ENCODE measurements around the gene PKD1. TPM values are rescaled to one million over a fixed set of nuclear protein-coding genes. Genes with fewer than 3 reads are reported as not detected.
A peak's percentile ranks its signal among the peaks of the same experiment; 100 is the strongest.

The PKD1 gene
- total and polyA plus RNA-seq, 2 of the 13 experiments (the other 11 are each of a cell fraction or from before 2014, with no cell fraction given) = 22.1 to 23.0 TPM

GRCh38 chr16:2155091-2155950, 19.6 kb upstream of the PKD1 start, which contains the start of gene TRAF7 (continued):
- TF ChIP-seq ZNF280D (CRISPR knock-in tag; IDR thresholded peaks at IDR 0.05) (no peak; the same call in 1 of the 2 replicates), STAG1 (CRISPR knock-in tag; IDR thresholded peaks at IDR 0.05) (no peak; the same call in 1 of the 2 replicates), SATB2 (CRISPR knock-in tag; IDR thresholded peaks at IDR 0.05) (peak; percentile 67; the same call in 1 of the 2 replicates), ZHX1 (CRISPR knock-in tag; IDR thresholded peaks at IDR 0.05; ENCODE audit: low read depth) (peak; percentile 75; the same call in 1 of the 2 replicates), ZNF317 (CRISPR knock-in tag; IDR thresholded peaks at IDR 0.05) (peak; percentile 88), CBX1 (IDR thresholded peaks at IDR 0.05; ENCODE audit: low read depth) (peak; percentile 84), RFX3 (CRISPR knock-in tag; IDR thresholded peaks at IDR 0.05) (no peak), SRSF4 (IDR thresholded peaks at IDR 0.05; ENCODE audit: low read depth, low read length, poor library complexity, severe bottlenecking) (no peak), GATAD1 (CRISPR knock-in tag; IDR thresholded peaks at IDR 0.05) (peak; percentile 73), SCMH1 (CRISPR knock-in tag; IDR thresholded peaks at IDR 0.05; ENCODE audit: borderline replicate concordance) (no peak), ZNF83 (CRISPR knock-in tag; IDR thresholded peaks at IDR 0.05; ENCODE audit: borderline replicate concordance) (no peak), SRF (IDR thresholded peaks at IDR 0.05; ENCODE audit: low read depth, low read length) (0 out of 2 replicates have a peak, but pooled peaks have one; percentile 9), ARNT2 (CRISPR knock-in tag; IDR thresholded peaks at IDR 0.05; ENCODE audit: low read depth) (peak; percentile 70; the same call in 1 of the 2 replicates), ARNTL (CRISPR knock-in tag; IDR thresholded peaks at IDR 0.05) (0 out of 2 replicates have a peak, but pooled peaks have one; percentile 25), AHDC1 (CRISPR knock-in tag; IDR thresholded peaks at IDR 0.05; ENCODE audit: borderline replicate concordance) (no peak), SOX5 (CRISPR knock-in tag; IDR thresholded peaks at IDR 0.05; ENCODE audit: borderline replicate concordance) (peak; percentile 48; the same call in 1 of the 2 replicates), KDM1A (CRISPR knock-in tag; IDR thresholded peaks at IDR 0.05) (no peak)
